Measurements from ENCODE around the gene ATP6V0C. TPM values are rescaled to one million over a fixed set of nuclear protein-coding genes. Genes with fewer than 3 reads are reported as not detected.

The ATP6V0C gene
- total RNA-seq, 2 experiments from 2014 or later: 124 to 125 TPM

- H3K27me3 Mint-ChIP-seq: no peaks in the 10 kb centered on the region
- H3K9me3 Mint-ChIP-seq: no peaks in the 10 kb centered on the region
- DNase-seq: no peak
- H3K4me1 Mint-ChIP-seq: peaks cover 18% of the 10 kb centered on the region
- no peaks in the 10 kb centered on the region for H3K36me3 Mint-ChIP-seq
- H3K4me3 Mint-ChIP-seq: no peak overlapping the region
- H3K27ac Mint-ChIP-seq: no peak overlapping the region
Observed at GRCh38 chr16:2508722-2509400, 4.9 kb upstream of the ATP6V0C start.

GRCh38 chr16:2511128-2511800, 2.5 kb upstream of the ATP6V0C start:
- Mint-ChIP-seq H3K36me3 (peaks cover 14% of the 10 kb centered on the region), H3K27ac (no peak overlapping the region), H3K4me3 (no peak overlapping the region), H3K4me1 (peaks cover 30% of the 10 kb centered on the region), H3K27me3 (no peaks in the 10 kb centered on the region), H3K9me3 (no peaks in the 10 kb centered on the region)
- no peak for DNase-seq

GRCh38 chr16:2511996-2512734, 1.6 kb upstream of the ATP6V0C start:
- no peaks in the 10 kb centered on the region for H3K27me3 Mint-ChIP-seq
- peaks cover 39% of the 10 kb centered on the region for H3K4me1 Mint-ChIP-seq
- no peaks in the 10 kb centered on the region for H3K9me3 Mint-ChIP-seq
- H3K4me3 Mint-ChIP-seq: peak overlapping the region; percentile 29
- peak overlapping the region; percentile 88 for H3K27ac Mint-ChIP-seq
- peaks cover 21% of the 10 kb centered on the region for H3K36me3 Mint-ChIP-seq
- no peak for DNase-seq

DNA sequence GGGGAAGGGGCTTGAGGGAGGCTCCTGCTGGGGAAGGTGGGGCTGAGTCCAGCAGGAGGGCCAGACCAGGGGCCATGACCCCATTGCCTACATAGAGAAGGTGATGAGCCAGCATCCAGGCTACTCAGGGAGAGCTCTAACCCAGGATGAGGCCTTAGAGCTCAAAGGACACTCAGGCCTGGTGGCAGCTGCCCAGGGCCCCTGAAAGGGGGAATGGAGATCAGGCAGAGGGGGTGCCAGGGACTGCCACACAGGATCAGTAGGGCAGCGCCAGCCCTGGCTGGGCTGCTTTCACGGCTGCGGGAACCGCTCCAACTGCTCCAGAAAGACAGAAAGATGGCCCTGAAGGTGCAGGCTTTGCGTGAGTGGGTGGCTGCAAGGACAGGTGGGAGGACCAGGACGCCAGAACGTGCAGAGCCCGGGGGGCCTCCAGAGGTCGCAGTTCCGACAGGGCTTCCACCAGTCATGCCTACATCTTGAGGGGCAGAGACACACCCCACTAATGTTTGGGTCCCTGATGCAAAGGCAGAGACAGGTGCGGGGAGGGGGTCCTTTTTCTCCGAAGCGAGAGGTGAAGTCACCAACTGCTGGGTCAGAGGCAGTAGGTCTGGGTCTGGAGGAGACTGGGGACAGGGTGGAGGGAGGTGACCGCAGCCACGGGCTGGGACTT, 882 bp upstream of the ATP6V0C start:
- H3K4me1 Mint-ChIP-seq: peaks cover 44% of the 10 kb centered on the region
- DNase-seq: peak; percentile 39
- H3K36me3 Mint-ChIP-seq: peaks cover 21% of the 10 kb centered on the region
- H3K4me3 Mint-ChIP-seq: peak overlapping the region; percentile 73
- no peaks in the 10 kb centered on the region for H3K9me3 Mint-ChIP-seq
- peak overlapping the region; percentile 88 for H3K27ac Mint-ChIP-seq
- H3K27me3 Mint-ChIP-seq: no peaks in the 10 kb centered on the region

- peaks cover 21% of the 10 kb centered on the region for H3K36me3 Mint-ChIP-seq
- no peaks in the 10 kb centered on the region for H3K9me3 Mint-ChIP-seq
- H3K27ac Mint-ChIP-seq: peak overlapping the region; percentile 88
- H3K4me1 Mint-ChIP-seq: peaks cover 50% of the 10 kb centered on the region
- H3K4me3 Mint-ChIP-seq: peak overlapping the region; percentile 96
- H3K27me3 Mint-ChIP-seq: no peaks in the 10 kb centered on the region
- DNase-seq: peak; percentile 49
Observed at GRCh38 chr16:2514333-2515179, 804 bp downstream of the ATP6V0C start.

GRCh38 chr16:2515180-2515851, 1.6 kb downstream of the ATP6V0C start:
- no peak for DNase-seq
- Mint-ChIP-seq H3K27me3 (no peaks in the 10 kb centered on the region), H3K4me1 (peaks cover 52% of the 10 kb centered on the region), H3K4me3 (peak overlapping the region; percentile 96), H3K36me3 (peaks cover 24% of the 10 kb centered on the region), H3K27ac (peak overlapping the region; percentile 88), H3K9me3 (no peaks in the 10 kb centered on the region)

DNA sequence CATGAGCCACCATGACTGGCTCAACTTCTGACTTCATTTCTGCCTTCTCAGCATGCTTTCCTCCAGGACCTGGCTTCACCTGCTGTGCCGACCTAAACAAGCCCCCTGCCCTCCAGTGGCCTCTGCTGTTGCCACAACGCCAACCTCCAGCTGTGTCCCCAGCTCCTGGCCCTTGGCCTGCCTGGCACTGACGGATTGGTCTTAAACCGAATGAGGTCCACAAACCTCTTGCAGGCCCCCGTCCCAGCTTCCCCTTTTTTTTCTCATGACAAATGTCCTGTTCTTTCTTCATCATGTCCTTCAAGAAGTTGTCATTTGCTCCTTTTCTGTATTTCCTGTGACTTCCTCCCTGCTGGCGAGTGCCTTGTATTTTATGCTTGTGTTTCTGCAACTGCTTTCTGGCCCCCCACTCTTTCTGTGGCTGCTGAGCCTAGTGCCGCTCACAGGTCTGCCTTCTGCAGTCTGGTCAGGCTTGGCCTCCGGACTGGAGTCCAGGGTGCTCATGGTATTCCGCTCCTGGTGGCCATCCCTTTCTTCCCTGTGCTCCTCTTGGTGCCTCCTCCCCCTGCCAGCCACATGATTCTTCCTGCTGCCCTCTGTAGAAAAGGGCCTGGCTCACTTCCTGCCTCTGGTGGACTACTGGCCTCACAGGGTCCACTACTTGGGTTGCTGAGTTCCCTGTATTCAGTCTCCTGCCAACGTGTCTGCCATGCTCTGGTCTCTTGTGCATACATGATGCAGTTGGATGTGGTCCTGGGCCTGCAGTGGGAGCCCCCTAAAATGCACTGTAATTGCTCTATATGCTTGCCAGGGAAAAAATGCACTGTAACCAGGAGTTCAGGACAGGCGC, 2.9 kb downstream of the ATP6V0C start:
- Mint-ChIP-seq H3K27ac (peak overlapping the region; percentile 88), H3K4me1 (peaks cover 56% of the 10 kb centered on the region), H3K36me3 (peaks cover 32% of the 10 kb centered on the region), H3K9me3 (no peaks in the 10 kb centered on the region), H3K4me3 (peak overlapping the region; percentile 96), H3K27me3 (no peaks in the 10 kb centered on the region)
- no peak for DNase-seq

GRCh38 chr16:2517954-2518605, 4.3 kb downstream of the ATP6V0C start:
- H3K9me3 Mint-ChIP-seq: no peaks in the 10 kb centered on the region
- peaks cover 45% of the 10 kb centered on the region for H3K4me1 Mint-ChIP-seq
- H3K4me3 Mint-ChIP-seq: no peak overlapping the region
- no peak for DNase-seq
- peaks cover 32% of the 10 kb centered on the region for H3K36me3 Mint-ChIP-seq
- peak overlapping the region; percentile 88 for H3K27ac Mint-ChIP-seq
- H3K27me3 Mint-ChIP-seq: no peaks in the 10 kb centered on the region

DNA sequence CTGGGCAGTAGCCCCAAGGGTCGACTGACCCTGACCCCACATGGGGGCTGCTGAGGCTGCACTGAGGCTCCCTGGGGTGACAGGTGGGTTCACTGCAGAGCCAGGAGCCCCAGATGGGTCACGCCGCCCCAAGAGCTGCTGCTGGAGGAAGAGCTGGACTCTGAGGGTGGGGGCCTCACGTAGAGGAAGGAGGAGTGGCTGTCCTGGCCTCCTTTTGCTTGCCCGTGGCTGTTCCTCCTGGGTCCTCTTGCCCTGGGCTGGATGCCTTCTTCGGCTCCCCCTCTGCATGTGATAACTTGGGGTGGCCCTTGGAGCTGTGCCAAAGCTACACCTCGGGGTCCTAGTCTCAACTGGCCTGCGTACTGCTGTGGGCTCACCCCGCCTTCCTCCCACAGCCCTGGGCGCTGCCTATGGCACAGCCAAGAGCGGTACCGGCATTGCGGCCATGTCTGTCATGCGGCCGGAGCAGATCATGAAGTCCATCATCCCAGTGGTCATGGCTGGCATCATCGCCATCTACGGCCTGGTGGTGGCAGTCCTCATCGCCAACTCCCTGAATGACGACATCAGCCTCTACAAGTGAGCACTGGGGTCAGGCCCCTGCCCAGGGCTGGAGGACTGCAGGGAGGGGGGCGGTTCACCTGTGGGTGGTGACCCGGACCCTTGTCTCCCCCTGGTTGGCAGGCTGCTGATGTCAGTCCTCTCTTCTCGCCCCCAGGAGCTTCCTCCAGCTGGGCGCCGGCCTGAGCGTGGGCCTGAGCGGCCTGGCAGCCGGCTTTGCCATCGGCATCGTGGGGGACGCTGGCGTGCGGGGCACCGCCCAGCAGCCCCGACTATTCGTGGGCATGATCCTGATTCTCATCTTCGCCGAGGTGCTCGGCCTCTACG, 5.3 kb downstream of the ATP6V0C start:
- no peaks in the 10 kb centered on the region for H3K9me3 Mint-ChIP-seq
- DNase-seq: no peak
- H3K4me3 Mint-ChIP-seq: peak overlapping the region; percentile 78
- H3K36me3 Mint-ChIP-seq: peaks cover 33% of the 10 kb centered on the region
- H3K27me3 Mint-ChIP-seq: no peaks in the 10 kb centered on the region
- H3K4me1 Mint-ChIP-seq: peaks cover 41% of the 10 kb centered on the region
- H3K27ac Mint-ChIP-seq: peak overlapping the region; percentile 81

DNA sequence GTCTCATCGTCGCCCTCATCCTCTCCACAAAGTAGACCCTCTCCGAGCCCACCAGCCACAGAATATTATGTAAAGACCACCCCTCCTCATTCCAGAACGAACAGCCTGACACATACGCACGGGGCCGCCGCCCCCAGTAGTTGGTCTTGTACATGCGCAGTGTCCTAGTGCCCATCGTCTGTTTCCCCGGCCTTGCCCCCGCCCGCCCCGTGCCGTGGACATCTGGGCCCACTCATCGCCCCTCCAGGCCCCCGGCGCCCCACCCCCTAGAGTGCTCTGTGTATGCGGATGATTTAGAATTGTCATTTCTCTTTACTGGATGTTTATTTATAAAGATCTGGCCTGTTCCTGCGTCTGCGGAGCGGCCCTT, 5.9 kb downstream of the ATP6V0C start:
- H3K36me3 Mint-ChIP-seq: peaks cover 32% of the 10 kb centered on the region
- peaks cover 44% of the 10 kb centered on the region for H3K4me1 Mint-ChIP-seq
- no peaks in the 10 kb centered on the region for H3K9me3 Mint-ChIP-seq
- H3K27me3 Mint-ChIP-seq: no peaks in the 10 kb centered on the region
- H3K27ac Mint-ChIP-seq: peak overlapping the region; percentile 81
- peak overlapping the region; percentile 78 for H3K4me3 Mint-ChIP-seq
- no peak for DNase-seq

GRCh38 chr16:2520097-2520783, 6.5 kb downstream of the ATP6V0C start, which contains the start of gene AMDHD2:
TSS of gene AMDHD2 (plus strand) at chr16:2520371. CDS start at chr16:2520459, 88 bp downstream.
- peak; percentile 90 for DNase-seq
- peak within 1 kb of the TSS; percentile 90 for H3K27ac Mint-ChIP-seq
- peaks cover 30% of the 10 kb centered on the region for H3K36me3 Mint-ChIP-seq
- peaks cover 42% of the 10 kb centered on the region for H3K4me1 Mint-ChIP-seq
- no peaks in the 10 kb centered on the region for H3K9me3 Mint-ChIP-seq
- H3K4me3 Mint-ChIP-seq: peak within 1 kb of the TSS; percentile 89
- H3K27me3 Mint-ChIP-seq: no peaks in the 10 kb centered on the region
